ENCODE data around the gene ITPR3.

ITPR3 gene

DNA sequence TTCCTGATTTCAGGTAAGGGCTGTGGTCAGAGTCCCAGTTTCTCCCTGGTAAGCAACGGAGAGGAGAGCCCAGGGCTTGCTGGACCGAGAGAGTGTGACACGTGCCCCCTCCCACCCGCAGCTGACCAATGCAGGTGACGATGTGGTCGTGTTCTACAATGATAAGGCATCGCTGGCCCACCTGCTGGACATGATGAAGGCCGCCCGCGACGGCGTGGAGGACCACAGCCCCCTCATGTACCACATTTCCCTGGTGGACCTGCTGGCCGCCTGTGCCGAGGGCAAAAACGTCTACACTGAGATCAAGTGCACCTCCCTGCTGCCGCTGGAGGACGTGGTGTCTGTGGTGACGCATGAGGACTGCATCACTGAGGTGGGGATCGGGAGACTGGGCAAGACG, 58.6 kb downstream of the ITPR3 start:
- no peak overlapping the region for H3K27ac Mint-ChIP-seq
- H3K4me3 Mint-ChIP-seq: no peak overlapping the region

DNA sequence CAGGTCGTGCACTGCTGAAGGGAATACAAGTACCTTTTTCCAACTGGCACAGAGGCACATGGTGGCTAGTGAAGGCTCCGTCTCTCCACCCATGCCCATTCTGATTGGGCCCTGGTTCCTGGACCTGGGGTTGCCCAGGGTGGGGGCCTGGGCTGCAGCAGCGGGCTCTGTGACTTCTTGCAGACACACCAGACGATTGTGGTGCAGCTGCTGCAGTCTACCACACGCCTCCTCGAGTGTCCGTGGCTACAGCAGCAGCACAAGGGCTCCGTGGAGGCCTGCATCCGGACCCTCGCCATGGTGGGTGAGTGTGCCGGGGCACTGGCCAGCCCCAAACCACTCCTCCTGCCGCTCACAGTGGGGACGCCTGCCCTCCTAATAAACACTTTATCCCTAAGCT, 61.2 kb downstream of the ITPR3 start:
- DNase-seq (no peak), ATAC-seq (replicated peaks) (no peak)
- no peak overlapping the region for H3K27ac Mint-ChIP-seq
- H3K27me3 Mint-ChIP-seq: no peaks in the 10 kb centered on the region
- no peak overlapping the region for H3K4me3 Mint-ChIP-seq
- peaks cover 14 to 15% of the 10 kb centered on the region in 2 donors for H3K4me1 Mint-ChIP-seq
- no peaks in the 10 kb centered on the region for H3K9me3 Mint-ChIP-seq
- peaks cover 62 to 78% of the 10 kb centered on the region in 2 donors for H3K36me3 Mint-ChIP-seq

More for the DNA sequence above, 58.6 kb downstream of the ITPR3 start:
- DNase-seq (no peak), ATAC-seq (replicated peaks) (no peak)
- Mint-ChIP-seq H3K4me1 (peaks cover 15 to 17% of the 10 kb centered on the region in 2 donors), H3K27me3 (no peaks in the 10 kb centered on the region), H3K36me3 (peaks cover 49 to 68% of the 10 kb centered on the region in 2 donors), H3K9me3 (no peaks in the 10 kb centered on the region)

DNA sequence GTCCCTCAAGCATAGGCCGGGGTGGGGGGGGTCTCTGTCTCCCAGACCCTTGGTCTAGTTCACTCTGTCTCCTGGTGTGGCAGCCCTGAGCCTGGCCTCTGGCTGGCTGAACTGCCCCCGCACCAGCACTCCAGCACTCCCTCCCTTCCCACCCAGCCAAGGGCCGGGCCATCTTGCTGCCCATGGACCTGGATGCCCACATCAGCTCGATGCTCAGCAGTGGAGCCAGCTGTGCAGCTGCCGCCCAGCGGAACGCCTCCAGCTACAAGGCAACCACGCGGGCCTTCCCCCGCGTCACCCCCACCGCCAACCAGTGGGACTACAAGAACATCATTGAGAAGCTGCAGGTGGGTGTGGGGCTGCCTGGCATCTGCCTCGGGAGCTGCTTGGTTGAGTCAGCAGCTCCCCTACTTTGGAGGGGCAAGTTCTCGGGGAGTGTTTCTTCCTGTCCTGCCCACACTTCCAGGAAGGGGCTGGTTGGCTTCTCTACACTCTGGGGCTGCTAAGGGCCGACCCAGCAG, 62.0 kb downstream of the ITPR3 start:
- Mint-ChIP-seq H3K36me3 (peaks cover 55 to 77% of the 10 kb centered on the region in 2 donors), H3K27ac (no peak overlapping the region), H3K27me3 (no peaks in the 10 kb centered on the region), H3K9me3 (no peaks in the 10 kb centered on the region), H3K4me1 (peaks cover 8 to 9% of the 10 kb centered on the region in 2 donors), H3K4me3 (no peak overlapping the region)
- ATAC-seq (replicated peaks) (no peak), DNase-seq (no peak)

DNA sequence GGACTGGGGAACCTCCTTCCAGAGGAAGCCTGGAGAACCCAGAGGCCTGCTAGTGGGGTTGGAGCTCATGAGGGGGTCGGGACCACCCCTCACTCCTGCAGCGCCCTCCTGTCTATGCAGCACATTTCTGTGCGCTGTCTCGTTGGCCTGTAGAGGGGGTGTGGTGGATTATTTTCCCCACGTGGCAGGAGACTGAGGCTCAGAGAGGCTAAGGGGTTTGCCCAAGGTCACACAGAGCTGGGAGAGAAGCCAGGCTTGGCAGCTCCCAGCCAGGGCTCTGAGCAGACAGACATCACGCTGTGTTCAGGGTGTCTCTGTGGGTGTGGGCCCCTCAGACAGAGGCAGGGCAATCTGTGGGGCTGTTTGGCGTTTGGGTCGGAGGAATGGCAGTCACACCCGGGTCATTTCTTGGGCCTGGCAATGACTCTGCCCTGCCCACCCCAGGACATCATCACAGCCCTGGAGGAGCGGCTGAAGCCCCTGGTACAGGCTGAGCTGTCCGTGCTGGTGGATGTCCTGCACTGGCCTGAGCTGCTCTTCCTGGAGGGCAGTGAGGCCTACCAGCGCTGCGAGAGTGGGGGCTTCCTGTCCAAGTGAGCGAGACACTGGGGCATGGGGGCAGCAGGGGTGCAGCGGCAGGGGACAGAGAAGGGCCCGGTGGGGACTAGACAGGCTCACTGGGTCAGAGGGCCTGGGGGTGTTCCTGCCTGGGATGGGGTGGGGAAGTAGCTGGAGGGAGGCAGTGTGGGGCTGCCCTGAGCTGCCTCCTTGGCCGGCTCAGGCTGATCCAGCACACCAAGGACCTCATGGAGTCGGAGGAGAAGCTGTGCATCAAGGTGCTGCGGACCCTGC, 62.7 kb downstream of the ITPR3 start:
- Mint-ChIP-seq H3K9me3 (no peaks in the 10 kb centered on the region), H3K4me1 (peaks cover 4 to 5% of the 10 kb centered on the region in 2 donors), H3K27ac (no peak overlapping the region), H3K4me3 (no peak overlapping the region), H3K27me3 (no peaks in the 10 kb centered on the region), H3K36me3 (peaks cover 57 to 75% of the 10 kb centered on the region in 2 donors)
- DNase-seq (no peak), ATAC-seq (replicated peaks) (no peak)

DNA sequence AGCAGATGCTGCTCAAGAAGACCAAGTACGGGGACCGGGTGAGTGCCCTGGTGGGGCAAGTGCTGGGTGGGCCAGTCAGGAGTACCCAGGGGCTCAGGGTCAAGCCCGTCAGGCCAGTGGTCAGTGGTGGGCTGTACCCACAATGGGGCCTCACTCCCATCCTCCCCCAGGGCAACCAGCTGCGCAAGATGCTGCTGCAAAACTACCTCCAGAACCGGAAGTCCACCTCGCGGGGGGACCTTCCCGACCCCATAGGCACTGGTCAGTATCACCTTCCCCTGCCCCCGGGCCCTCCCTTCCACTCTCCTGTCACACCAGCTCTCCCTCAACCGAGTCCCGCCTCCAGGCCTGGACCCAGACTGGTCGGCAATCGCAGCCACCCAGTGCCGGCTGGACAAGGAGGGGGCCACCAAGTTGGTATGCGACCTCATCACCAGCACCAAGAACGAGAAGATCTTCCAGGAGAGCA, 63.3 kb downstream of the ITPR3 start:
- Mint-ChIP-seq H3K27me3 (no peaks in the 10 kb centered on the region), H3K9me3 (no peaks in the 10 kb centered on the region), H3K4me3 (no peak overlapping the region), H3K36me3 (peaks cover 56 to 75% of the 10 kb centered on the region in 2 donors), H3K27ac (no peak overlapping the region), H3K4me1 (peaks cover 0 to 1% of the 10 kb centered on the region in 2 donors)
- DNase-seq (no peak), ATAC-seq (replicated peaks) (no peak)

DNA sequence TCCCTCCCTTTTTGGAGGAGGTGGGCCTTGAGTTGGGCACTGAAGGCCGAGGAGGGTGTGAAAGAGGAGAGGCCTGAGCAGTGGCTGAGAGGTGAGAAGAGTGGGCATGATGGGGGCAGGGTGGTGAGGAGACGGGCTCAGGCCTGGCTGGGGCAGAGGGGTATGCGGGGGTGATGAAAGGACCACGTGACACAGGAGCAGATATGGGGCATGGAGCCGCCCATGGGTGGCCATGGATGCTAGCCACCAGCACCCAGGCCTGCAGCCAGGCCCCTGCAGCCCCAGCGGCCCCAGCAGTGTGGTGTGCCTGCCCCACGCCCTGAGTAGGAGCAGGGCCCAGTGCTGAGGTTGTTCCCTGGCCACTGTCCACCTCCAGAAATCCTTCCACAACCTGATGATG, 63.9 kb downstream of the ITPR3 start:
- ATAC-seq (replicated peaks) (no peak), DNase-seq (no peak)
- Mint-ChIP-seq H3K36me3 (peaks cover 54 to 74% of the 10 kb centered on the region in 2 donors), H3K27me3 (no peaks in the 10 kb centered on the region), H3K9me3 (no peaks in the 10 kb centered on the region), H3K4me1 (peaks cover 0 to 1% of the 10 kb centered on the region in 2 donors), H3K4me3 (no peak overlapping the region), H3K27ac (peak overlapping the region; percentile 65)

DNA sequence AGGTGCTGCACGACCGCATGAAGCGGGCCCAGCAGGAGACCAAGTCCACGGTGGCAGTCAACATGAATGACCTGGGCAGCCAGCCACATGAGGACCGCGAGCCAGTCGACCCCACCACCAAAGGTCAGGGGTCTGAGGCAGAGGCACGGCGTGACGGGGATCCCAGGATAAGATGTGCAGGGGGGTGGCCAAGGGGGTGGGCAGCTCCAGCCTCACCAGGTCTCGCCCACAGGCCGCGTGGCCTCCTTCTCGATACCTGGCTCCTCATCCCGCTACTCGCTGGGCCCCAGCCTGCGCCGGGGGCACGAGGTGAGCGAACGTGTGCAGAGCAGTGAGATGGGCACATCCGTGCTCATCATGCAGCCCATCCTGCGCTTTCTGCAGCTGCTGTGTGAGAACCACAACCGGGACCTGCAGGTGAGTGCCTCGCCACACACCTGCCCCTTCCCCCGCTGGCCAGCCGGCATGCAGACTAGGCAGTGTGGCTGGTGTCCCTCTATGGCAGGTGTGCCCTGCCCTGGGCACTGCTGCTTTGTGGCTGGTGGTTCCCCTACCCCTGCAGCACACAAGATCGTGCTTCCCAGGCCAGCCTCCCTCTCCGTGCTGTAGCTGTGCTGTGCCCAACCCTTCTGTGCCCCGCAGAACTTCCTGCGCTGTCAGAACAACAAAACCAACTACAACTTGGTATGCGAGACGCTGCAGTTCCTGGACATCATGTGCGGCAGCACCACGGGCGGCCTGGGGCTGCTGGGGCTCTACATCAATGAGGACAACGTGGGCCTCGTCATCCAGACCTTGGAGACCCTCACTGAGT, 64.5 kb downstream of the ITPR3 start:
- Mint-ChIP-seq H3K4me3 (no peak overlapping the region), H3K36me3 (peaks cover 51 to 71% of the 10 kb centered on the region in 2 donors), H3K27ac (peak overlapping the region; percentile 65), H3K4me1 (peaks cover 0 to 1% of the 10 kb centered on the region in 2 donors), H3K27me3 (no peaks in the 10 kb centered on the region), H3K9me3 (no peaks in the 10 kb centered on the region)
- no peak for ATAC-seq (replicated peaks)
- DNase-seq: no peak

DNA sequence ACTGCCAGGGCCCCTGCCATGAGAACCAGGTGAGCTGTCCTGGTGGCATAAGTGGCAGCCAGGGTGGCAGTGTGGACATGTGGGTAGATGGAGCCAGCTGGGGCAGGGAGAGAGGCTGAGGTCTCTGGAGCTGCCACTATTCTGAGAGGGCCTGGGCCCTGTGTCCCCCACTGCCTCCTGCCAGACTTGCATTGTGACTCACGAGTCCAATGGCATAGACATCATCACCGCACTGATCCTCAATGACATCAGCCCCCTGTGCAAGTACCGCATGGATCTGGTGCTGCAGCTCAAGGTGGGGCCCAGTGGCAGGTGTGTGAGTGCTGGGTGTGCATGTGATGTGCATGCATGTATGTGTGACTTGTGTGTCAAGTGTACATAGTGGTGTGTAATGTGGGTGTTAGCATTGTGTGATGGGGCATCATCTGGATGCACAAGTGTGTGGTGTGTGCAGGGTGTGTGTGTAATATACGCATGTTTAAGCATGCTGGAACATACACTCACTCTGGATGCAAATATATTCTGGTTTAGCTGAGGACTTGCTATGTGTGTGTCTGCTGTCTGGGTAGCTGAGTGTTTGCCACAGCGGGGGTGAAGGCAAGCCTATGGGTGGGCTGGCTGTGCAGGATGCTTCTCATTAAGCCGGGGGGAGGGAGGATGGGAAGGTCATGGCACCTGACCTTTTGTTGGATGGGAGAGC, 65.3 kb downstream of the ITPR3 start:
- Mint-ChIP-seq H3K9me3 (no peaks in the 10 kb centered on the region), H3K36me3 (peaks cover 54 to 73% of the 10 kb centered on the region in 2 donors), H3K4me1 (peaks cover 0 to 3% of the 10 kb centered on the region in 2 donors), H3K27me3 (no peaks in the 10 kb centered on the region), H3K27ac (peak overlapping the region; percentile 91), H3K4me3 (no peak overlapping the region)
- DNase-seq (no peak), ATAC-seq (replicated peaks) (no peak)

DNA sequence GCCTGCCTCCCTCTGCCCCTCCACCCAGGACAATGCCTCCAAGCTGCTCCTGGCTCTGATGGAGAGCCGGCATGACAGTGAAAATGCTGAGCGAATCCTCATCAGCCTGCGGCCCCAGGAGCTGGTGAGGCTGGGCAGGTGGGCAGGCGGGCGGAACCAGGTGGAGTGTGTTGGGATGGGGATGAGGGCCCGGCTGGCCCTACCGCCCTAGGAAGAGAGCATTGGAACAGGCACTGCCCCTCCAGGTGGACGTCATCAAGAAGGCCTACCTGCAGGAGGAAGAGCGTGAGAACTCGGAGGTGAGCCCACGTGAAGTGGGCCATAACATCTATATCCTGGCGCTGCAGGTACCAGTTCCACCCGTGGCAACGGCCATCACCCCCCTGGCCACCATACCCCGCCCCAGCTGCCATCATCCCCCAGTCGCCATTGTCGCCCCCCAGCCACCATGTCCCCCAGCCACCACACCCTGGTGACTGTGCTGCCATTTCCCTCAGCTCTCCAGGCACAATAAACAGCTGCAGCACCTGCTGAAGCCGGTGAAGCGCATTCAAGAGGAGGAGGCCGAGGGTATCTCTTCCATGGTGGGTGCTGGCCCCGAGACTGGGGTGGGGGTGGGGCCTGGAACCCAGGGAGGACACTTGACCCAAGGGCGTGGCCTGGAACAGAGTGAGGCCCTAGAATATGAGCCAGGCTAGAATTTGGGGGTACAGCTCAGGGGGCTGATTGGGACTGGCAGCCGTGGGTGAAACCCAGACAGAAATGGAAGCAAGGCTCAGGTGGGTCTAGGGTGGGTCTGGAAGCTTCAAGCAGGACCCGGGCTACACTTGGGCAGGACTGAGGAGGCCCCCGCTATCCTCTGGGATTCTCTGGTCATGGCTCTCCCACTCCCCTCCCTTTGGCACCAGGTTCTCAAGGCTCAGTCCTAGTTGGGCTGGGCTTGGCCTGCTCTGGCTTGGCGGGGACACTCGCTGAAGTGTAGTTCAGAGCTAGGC, 66.2 kb downstream of the ITPR3 start:
- no peak for DNase-seq

DNA sequence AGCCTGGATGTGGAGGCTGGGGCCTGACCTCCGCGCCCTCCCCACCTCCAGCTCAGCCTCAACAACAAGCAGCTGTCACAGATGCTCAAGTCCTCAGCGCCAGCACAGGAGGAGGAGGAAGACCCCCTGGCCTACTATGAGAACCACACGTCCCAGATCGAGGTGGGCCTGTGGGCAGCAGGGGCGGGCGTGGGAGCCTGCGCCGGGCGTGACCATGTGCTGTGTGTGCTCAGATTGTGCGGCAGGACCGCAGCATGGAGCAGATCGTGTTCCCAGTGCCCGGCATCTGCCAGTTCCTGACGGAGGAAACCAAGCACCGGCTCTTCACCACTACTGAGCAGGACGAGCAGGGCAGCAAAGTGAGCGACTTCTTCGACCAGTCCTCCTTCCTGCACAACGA, 66.9 kb downstream of the ITPR3 start:
- Mint-ChIP-seq H3K4me3 (no peak overlapping the region), H3K27ac (peak overlapping the region; percentile 20), H3K36me3 (peaks cover 61 to 80% of the 10 kb centered on the region in 2 donors), H3K4me1 (peaks cover 10 to 13% of the 10 kb centered on the region in 2 donors), H3K9me3 (no peaks in the 10 kb centered on the region), H3K27me3 (no peaks in the 10 kb centered on the region)
- ATAC-seq (replicated peaks) (no peak), DNase-seq (no peak)

More for the DNA sequence above, 66.2 kb downstream of the ITPR3 start:
- no peak overlapping the region for H3K4me3 Mint-ChIP-seq
- no peaks in the 10 kb centered on the region for H3K27me3 Mint-ChIP-seq
- peak overlapping the region; percentile 62 for H3K27ac Mint-ChIP-seq
- peaks cover 61 to 80% of the 10 kb centered on the region in 2 donors for H3K36me3 Mint-ChIP-seq
- H3K9me3 Mint-ChIP-seq: no peaks in the 10 kb centered on the region
- H3K4me1 Mint-ChIP-seq: peaks cover 3 to 5% of the 10 kb centered on the region in 2 donors
- ATAC-seq (replicated peaks): no peak

DNA sequence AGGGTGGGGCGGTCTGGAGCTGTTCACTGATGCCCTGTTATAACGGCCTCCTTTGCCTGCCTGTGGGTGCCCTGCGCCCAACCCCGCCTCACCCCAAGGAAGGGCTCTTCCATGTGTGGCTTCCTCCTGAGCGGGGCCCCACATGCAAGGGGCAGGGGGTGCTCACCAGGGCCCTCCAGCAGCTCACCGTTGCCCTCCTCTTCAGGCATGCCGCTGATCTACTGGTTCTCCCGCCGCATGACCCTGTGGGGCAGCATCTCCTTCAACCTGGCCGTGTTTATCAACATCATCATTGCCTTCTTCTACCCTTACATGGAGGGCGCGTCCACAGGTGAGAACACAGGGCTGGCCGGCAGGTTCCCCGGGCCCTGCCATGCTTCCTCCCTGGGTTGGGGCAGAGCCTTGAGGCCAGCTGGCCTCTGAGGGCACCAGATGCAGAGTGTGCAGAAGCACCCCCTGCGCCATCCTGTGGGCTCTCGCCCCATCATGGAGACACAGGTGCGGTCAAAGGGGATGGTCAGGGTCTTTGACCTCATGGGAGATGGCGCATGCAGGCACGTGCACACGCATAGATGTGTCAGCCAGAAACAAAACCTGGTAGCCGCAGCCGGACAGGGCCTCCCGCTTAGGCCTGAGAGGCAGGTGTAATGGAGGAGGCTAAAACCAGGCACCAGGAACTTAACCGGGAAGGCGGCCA, 67.5 kb downstream of the ITPR3 start:
- Mint-ChIP-seq H3K27ac (no peak overlapping the region), H3K27me3 (no peaks in the 10 kb centered on the region), H3K4me1 (peaks cover 16 to 19% of the 10 kb centered on the region in 2 donors), H3K4me3 (no peak overlapping the region), H3K9me3 (no peaks in the 10 kb centered on the region), H3K36me3 (peaks cover 58 to 82% of the 10 kb centered on the region in 2 donors)
- no peak for DNase-seq
- no peak for ATAC-seq (replicated peaks)

DNA sequence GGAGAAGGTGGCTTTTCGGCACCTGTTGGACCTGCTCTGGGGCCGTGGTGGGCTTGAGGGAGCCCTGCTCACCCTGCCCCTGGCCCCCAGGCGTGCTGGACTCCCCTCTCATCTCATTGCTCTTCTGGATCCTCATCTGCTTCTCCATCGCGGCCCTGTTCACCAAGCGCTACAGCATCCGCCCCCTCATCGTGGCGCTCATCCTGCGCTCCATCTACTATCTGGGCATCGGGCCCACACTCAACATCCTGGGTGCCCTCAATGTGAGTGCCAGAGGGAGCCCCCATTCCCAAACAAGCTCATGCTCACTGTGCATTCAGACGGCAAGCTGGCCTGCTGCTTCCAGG, 68.0 kb downstream of the ITPR3 start:
- ATAC-seq (replicated peaks) (no peak), DNase-seq (no peak)
- peaks cover 55 to 83% of the 10 kb centered on the region in 2 donors for H3K36me3 Mint-ChIP-seq
- H3K4me3 Mint-ChIP-seq: no peak overlapping the region
- H3K27ac Mint-ChIP-seq: peak overlapping the region; percentile 48
- peaks cover 21 to 22% of the 10 kb centered on the region in 2 donors for H3K4me1 Mint-ChIP-seq
- H3K27me3 Mint-ChIP-seq: no peaks in the 10 kb centered on the region
- no peaks in the 10 kb centered on the region for H3K9me3 Mint-ChIP-seq

All from stimulated activated naive B cell treated with anti-CD40 and anti-IgM and Interleukin-4, amounts not matched to agents 10 μg/mL and 1 μg/mL and 100 μg/mL, for 72 hours (primary cell).